ENCODE measurements around the gene DNAI7.
A peak's percentile ranks its signal among the peaks of the same experiment; 100 is the strongest.

The DNAI7 gene, protein sequence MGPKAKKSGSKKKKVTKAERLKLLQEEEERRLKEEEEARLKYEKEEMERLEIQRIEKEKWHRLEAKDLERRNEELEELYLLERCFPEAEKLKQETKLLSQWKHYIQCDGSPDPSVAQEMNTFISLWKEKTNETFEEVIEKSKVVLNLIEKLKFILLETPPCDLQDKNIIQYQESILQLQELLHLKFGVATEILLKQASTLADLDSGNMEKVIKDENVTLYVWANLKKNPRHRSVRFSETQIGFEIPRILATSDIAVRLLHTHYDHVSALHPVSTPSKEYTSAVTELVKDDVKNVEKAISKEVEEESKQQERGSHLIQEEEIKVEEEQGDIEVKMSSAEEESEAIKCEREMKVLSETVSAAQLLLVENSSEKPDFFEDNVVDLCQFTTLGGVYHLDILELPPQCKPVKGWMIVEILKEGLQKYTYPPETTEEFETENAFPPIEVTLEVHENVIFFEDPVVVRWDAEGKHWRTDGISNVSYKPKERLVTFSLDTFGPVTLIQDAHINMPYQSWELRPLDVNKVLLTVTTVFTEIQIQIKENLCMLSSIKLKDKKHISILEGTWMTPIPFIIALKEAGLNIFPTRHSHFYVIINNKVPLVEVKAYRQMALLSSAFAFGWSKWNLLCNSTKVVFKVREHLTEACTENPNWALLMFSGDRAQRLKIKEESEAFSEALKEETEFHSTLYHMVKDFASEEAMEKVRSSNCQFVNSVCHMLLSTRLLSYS

DNA sequence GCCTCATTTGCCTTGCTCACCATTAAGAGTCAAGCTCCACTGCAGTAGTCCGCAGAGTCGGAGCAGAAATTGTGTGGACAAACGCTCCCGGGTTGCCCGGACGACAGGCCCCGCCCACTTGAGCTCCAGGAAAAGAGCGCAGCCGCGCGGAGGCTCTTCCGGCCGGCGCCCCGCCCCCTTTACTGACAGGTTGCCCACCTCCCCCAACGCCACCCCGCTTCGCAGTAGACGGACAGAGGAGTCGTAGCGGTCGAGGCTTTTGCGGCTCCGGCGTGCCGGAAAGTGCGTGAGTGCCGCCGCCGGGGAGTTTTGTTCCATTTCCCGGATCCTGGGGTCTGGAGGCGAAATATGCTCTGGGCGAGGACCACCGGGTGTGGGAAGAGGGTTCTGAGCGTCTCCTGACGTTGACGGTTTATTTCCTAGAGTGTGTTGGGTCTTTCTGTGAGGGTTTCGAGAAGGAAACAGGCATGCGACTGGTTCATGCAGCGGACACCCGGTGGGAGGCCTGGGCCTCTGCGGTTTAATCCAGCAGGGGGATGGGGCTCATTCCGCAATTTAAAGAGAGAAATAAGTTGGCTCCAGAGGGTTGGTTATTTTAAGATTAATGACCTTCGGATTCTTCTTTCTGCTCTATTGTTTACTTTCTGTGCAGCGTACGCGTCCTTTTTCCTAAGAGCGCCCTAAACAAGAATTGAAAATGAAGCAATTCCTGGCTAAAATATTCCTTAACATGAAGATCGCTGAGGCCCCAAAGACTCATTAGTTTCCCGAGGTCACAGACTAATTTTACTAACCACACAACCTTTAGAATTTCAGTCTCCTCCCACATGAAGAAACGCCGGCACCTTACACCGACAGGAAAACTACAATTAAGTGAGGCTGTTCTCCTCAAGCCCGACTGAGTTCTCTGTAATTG is at the start of gene DNAI7, which contains the start of gene ETFRF1:
Gene DNAI7 (minus strand): TSS at position 105 of the 916 bp plus-strand sequence. CDS start 82 bp downstream, at position 23.
Gene ETFRF1 (plus strand): TSS at position 182 of the 916 bp plus-strand sequence. CDS start 8,720 bp downstream, outside the sequence.
- FAIRE-seq = peak; percentile 93

DNA sequence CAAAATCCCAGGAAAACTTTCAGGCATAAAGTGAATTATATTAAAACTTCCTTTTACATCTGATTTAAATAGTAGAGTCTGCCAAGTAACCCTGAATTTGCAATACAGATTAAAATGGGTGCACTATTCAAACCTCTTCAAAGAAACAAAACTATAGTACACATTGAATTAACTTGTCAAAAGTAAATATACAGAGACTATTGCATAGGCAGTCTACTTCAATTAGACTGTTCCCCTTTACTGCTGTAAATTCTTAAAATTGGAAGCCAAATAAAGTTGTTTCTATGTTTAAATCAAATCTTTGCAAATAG is 48.7 kb upstream of the DNAI7 start:
- FAIRE-seq = no peak

DNA sequence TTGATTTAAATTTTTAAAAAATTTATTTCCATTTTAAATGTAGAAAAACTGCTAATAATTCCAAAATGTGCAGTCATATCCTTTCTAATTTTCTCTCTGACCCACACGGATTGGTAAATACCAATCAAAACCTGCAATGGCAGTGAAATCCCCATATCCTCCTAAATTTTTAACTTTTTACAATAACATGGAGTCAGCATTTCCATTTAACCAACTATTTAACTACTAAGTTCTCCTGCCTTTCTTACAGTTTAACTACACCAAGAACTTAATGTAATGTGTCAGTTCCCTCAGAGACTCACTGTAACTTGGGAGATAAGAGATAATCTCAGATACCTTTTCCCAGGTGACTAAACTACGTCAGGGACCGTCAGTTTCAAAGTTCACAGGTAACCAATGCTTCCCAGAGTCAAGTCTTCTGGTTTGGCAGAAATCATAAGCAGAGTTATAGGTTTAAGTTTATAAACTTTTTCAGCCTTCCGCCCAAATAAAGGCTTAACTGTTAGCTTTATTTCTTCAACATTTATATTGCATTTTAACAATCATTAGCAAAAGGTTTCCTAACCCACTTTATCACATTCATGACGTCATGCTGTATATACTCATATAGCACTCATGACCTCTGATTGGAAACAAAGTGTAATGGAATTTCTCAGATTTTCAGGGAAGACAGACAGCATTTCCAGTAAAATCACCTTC is 48.2 kb upstream of the DNAI7 start:
- FAIRE-seq = no peak

DNA sequence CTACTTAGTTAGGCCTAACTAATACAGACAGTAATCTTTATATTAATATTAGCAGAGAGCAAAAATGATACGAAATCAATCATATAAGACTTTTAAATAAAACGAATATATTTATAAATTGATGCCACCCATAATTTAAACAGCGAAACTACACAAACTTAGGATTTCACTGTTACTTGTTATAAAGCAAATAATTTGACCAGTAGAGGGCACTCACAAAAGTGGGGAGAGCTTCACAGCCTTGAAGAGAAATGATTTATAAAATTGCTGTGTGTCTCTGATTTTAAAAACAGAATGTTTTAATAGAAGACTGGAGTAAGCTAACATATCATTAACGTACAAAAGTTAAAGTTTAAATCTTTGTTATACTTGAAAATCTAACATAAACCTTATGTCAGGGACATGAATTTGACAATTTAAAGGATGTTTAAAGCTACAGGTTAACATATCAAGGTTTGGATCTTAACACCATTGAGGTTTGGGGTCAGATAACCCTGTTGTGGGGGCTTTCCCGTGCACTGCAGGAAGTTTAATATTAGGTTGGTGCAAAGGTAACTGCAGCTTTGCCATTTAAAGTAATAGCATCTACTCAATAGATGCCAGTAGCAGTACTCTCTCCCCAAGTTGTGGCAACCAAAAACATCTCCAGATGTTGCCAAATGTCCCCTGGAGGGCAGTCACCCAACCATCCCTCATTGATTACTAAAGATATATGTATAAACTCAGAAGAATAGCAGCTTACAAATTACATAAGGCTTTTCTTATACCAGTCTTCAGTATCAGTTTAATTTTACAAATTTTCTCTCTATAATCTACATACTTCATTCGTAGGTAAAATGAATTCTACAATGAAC is 46.4 kb upstream of the DNAI7 start:
- FAIRE-seq = peak; percentile 96

DNA sequence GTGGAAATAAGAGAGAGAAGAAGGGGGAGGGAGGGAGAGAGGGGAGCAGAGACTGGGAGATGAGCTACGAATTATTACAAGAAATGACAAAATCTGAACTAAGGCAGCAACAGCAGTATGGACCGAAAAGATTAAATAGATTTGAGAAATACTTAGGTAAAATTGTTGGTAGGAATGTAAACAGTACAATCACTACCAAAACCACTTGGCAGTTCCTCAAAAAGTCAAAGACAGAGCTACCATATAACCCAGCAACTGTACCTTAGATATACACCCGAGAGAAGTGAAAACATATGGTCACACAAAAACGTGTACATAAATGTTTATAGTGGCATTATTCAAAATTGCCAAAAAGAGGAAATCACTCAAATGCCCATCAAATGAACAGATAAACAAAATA is 41.7 kb upstream of the DNAI7 start:
- FAIRE-seq = no peak

DNA sequence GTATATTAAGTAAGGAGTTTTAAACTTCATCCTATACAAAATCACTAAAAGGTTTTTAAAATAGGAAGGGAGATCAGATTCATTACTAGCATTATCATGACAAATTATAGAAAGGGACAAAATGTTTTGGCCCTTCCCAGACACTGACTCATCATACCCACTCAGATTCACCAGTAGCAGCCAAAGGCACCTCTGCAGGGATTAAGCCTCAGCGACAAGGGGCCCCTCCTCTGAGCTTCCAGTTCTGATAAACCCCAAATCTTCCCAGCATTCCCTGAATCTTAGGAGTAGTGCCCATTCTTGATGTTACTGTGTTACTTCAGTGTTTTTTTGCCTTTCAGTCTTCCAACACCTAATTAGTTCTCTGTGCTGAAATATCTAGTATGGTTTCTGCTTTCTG is 41.2 kb upstream of the DNAI7 start:
- no peak for FAIRE-seq

DNA sequence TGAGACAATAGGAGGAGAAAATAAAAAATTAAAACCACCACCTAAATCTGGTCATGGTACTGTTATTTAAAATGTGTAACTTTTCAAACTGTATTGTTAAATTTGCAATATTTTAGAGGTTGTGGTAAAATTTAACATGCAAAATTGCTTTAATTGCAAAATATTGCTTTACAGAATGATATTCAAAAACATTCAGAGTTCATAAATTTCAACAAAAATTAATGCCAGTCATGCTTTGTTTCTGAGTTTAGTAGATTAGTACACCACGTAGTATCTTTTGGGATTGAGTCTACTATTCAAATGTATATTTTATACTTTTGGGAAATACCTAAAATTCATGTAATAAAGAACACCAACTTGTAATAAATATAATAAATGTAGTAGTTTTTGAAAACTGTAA is 18.4 kb upstream of the DNAI7 start:
- FAIRE-seq = no peak

DNA sequence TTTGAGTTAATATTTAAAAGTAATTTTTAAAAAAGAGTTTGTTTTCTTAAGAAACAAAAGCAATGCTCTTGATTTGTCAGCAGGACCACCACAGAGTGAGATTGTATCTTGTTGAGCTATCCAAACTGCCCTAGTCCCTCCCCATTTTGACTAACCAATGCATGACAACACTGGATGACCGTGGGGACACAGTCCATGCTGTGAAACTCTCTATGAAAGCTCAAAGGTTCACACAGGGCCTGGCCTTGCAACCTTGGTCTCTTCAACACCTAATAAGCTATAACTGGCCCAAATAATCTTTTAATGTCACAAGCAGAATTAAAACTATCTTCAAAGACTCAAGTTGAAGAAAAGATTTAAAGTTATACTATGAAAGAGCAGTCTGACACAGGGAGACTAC is 13.6 kb upstream of the DNAI7 start:
- no peak for FAIRE-seq

DNA sequence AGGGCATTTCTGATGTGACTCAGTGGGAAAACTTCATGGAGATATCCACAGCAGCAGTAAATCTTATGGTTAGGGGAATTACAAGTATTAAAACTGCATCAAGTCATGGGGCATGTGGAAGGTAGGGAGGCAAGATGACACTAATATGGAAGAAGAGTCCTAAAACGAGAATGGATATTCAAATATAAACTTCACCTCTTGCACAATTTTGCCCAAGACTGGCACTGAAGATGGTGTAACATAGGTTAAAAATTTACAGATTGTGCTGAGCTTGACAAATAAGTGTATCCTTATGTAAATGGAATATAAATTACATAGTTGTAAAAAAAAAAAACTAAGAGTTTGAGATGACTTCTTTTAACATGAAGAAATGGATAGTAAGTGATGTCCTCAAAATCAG is 12.9 kb upstream of the DNAI7 start:
- FAIRE-seq = no peak

DNA sequence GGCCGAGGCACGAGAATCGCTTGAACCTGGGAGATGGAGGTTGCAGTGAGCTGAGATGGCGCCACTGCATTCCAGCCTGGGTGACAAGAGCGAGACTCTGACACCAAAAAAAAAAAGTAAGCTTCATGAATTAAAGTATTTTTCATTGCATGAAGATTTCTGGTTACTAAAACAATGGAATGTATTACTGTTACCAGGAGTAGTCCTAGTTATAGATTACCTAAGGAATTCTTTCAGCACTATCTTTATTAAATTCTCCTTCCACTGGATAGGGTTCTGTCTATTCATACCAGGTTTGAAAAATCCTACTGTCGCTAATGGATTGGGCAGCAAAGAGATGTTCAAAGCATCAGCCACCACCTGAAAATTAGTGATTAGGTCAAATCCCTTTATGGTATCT is 12.5 kb upstream of the DNAI7 start:
- no peak for FAIRE-seq

DNA sequence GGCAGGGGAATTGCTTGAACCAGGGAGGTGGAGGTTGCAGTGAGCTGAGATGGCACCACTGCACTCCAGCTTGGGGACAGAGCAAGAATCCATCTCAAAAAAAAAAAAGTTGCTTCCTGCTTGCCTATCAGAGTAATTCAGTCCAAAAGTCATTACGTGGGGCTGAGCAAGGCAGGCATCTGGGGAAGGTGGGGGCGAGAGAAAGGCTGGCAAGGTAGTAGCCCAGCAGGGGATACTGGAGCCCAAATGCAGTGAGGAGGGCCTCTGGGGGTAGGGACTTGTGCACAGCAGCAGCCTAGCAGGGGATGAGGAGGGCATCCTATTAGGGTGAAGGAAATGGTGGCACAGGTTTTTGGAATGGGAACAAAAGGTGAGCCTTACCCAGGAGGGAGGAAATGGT is 7.2 kb upstream of the DNAI7 start:
- no peak for FAIRE-seq

DNA sequence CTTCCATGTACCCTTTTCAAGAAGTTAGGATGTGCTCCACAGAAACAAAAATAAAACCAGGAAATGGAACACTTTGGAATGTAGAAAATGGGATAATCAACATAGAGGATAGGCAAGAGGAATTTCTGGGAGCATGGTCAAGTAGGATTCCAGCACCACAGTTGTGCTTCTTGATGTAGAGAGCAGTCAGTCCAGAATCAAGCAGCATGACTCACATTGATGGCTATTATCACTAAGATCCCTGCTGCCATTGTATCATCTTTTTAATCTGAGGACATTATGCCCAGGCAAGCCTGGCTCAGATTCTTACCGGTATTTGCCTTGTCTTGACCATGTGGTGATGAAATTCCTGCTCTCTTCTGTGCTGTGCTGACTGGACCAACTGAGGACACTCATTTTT is 5.7 kb upstream of the DNAI7 start:
- FAIRE-seq = no peak

DNA sequence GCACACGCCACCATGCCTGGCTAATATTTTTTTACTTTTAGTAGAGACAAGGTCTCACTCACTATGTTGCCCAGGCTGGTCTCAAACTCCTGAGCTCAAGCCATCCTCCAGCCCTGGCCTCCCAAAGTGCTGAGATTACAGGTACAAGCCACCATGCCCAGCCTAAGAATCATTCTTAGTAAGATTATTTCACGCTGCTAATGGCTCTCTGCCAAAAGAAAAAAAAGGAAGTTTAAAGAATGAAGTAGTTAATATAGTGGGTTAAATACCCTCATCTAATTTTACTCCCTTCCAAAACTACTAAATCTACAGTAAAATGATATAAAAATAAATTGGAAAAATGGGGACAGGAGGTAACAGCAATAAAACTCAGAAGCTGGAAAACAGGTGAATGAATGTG is 2.6 kb upstream of the DNAI7 start:
- no peak for FAIRE-seq

DNA sequence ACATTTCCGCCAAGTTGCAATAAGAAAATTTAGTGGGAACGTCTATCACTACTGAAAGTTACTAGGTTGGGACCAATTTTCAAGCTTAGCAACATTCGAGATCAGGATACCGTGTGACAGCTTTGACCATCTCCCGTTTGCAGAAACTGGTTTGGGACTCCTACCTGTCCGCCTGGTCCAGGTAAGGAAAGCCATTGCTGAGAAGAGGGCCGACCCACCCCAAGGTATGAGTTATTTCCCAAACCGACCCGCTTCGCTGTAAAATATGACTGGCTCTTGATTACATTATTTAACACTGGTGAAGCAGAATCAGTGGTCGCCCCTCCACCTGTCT is 271 bp downstream of the DNAI7 start:
- no peak for FAIRE-seq

DNA sequence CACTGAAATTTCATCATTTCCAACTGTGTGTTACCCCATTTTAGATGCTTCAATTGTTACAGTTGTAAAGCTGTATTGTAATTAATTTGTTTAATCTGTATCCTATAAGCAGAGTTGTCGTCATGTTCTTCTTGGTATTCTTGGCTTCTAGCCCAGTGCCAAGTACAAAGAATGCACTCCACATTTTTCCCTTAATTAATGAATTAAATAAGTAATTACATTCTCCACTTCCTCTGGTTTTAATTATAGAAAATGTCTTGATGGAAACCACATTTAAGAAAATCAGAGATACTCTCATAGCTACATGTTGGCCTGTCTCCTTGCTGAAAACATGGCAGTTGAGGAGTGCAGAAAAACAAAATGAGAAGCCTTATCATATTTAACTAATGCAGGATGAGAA is 746 bp downstream of the DNAI7 start:
- no peak for FAIRE-seq

DNA sequence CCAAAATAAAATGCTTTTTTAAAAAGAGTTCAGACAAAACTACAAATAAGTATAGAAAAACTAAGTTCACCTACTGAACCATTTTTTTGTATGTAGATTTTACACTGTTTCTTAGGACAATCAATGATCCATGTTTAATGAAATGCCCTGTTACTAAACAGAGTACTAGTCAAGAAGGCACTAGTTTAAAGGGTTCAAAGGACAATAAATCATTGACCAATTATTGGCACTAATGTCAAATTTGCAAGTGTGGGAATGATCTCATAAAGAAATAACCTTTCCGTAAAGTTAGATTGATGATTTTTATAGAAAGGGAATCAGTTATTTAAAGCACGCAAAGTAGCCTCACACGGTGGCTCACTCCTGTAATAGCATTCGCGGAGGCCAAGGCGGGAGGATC is 4.2 kb downstream of the DNAI7 start:
- no peak for FAIRE-seq

DNA sequence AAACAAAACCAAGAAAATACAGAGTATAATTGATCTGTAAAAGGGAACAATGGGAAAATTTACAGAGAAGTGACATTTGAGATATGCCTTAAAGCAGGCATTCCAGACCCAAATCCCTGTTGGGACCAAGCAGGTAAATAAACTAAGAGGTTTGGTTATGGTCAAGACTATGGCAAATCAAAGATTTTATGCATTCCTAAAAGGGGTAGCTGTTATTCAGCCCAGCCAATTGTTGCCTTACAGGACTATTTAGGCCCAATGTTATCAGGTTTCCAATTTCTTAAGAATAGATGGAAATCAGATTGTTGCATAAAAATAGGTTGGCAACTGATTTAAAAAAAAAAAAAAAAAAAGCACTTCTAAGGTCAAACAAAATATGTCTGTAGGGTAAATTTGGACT is 5.3 kb downstream of the DNAI7 start:
- FAIRE-seq = no peak

DNA sequence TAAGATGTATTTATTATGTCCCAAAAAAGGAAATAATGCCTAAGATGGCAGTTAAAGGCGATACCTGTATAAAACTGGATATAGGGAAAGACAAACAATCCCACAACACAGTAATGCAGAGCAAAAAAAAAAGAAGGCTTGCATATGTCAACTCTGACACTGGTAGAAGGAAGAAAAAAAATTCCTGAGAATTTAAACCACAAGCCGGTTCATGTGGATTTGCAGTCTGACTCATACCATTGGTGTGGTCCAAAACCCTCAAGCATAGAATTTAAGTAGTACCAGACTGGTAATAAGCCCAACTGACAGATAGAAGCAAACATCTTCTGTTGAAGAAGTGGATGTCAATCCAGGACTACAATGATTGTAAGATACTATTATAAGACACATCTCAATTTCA is 7.2 kb downstream of the DNAI7 start:
- no peak for FAIRE-seq

DNA sequence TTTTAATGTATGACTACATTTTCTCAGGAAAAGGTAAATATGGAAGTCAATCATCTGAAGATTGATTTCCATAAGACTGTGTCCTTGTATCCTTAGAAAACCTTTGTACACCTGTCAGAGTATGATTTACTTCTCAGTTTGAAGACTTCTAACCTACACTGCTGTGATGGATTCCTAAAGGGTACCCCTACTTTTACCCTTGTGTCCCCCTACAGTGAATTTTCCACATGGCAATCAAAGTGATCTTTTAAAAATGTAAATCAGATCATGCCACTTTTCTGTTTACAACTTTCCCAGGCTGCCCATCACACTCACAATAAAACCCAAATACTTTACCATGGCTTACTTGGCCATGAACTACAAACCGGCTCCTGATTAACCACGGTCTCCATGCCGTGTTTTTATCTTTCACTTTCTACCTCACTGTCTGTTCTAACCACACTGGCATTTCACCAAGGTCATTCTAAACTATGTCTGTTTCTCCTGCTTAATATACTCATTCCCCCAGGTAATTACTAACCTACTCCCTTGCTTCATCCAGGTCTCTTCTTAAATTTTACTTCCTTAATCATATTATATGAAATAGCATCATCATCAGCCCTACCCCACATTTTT is 8.1 kb downstream of the DNAI7 start:
- FAIRE-seq = no peak

DNA sequence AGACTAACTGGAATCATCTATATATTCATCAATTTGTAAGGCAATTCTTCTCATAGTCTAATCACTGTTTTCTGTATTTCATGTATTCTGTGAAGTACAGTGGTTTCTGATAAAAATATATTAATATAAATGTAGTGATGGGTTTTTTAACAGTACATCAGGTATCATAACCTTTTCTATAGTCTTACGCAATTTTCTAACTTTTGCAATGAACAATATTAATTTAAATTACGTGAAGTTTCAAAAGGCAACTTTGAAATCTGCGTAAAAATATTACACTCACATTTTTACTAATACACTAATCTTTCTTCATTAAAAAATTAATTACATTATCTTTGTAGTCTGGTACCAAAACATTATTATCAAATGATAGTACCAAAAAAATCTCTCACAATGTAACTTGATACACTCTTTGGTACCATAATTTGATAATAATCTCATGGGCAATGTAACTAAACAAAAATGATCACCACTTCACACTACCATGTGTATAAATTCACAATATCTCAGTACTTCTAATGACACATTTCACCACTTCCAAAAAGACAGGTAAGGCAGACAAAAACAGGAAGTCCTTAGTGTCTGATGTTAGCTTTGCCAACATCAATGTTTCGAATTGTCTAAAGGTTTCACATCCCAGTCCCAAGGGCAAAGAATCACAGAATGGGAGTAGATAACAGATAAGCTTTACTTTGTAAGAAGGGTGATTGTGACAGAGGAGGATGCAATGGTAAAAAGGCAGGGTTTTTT is 8.7 kb downstream of the DNAI7 start:
- FAIRE-seq = no peak

DNA sequence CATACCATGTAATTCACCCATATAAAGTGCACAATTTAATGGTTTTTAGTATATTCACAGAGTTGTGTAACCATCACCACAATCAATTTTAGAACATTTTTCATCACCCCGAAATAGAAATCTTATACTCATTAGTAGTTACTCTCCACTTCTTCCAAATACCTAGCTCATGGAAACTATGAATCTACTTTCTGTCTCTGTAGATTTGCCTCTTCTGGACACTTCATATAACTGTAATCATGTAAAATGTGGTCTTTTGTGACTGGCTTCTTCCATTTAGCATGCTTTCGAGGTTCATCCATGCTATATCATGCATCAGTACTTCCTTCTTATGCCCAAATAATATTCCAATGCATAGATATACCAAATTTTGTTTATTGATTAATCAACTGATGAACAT is 10.8 kb downstream of the DNAI7 start:
- no peak for FAIRE-seq

All from G401.6 (cell line).